ENCODE measurements around the gene CRYGD.

Gene CRYGD

DNA sequence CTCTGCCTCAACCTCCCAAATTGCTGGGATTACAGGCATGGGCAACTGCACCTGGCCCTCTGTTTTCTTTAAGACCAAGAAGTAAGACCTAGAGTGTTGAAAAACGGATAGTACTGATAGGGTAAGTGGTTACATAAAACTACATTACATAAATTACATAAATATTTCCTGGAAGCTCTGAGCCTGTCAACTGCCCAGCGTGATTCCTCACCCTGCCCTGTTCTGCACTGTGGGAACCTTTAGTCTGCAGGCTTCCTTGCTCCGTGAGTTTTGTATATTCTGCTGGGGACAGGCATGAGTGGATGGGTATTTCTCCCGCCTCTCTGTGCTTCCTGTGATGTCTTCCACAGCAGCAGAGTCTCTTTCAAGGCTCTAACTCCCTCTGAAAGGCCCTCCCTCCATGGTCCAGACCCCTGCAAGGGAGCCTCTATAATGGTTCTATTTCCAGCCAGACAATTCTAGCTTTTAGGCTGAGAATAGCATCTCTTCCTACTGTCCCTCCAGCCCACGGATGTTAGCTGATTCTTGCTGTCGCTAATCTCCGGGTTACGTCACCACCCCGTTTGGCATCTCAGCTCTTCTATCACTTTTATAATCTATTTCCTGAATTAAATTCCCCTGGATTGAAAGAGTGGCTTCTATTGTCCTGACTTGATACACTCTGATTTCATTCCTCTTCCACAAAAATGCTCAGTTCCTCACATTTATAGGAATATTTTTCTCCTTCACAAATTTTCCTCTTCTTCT, 49.5 kb downstream of the CRYGD start:
- DNase-seq (ENCODE audit: insufficient read length, low spot score) (no peak), FAIRE-seq (no peak)
- TF ChIP-seq, protein P1, sequence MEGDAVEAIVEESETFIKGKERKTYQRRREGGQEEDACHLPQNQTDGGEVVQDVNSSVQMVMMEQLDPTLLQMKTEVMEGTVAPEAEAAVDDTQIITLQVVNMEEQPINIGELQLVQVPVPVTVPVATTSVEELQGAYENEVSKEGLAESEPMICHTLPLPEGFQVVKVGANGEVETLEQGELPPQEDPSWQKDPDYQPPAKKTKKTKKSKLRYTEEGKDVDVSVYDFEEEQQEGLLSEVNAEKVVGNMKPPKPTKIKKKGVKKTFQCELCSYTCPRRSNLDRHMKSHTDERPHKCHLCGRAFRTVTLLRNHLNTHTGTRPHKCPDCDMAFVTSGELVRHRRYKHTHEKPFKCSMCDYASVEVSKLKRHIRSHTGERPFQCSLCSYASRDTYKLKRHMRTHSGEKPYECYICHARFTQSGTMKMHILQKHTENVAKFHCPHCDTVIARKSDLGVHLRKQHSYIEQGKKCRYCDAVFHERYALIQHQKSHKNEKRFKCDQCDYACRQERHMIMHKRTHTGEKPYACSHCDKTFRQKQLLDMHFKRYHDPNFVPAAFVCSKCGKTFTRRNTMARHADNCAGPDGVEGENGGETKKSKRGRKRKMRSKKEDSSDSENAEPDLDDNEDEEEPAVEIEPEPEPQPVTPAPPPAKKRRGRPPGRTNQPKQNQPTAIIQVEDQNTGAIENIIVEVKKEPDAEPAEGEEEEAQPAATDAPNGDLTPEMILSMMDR (IDR thresholded peaks at IDR 0.05; ENCODE audit: insufficient read depth, missing control alignments): no peak

DNA sequence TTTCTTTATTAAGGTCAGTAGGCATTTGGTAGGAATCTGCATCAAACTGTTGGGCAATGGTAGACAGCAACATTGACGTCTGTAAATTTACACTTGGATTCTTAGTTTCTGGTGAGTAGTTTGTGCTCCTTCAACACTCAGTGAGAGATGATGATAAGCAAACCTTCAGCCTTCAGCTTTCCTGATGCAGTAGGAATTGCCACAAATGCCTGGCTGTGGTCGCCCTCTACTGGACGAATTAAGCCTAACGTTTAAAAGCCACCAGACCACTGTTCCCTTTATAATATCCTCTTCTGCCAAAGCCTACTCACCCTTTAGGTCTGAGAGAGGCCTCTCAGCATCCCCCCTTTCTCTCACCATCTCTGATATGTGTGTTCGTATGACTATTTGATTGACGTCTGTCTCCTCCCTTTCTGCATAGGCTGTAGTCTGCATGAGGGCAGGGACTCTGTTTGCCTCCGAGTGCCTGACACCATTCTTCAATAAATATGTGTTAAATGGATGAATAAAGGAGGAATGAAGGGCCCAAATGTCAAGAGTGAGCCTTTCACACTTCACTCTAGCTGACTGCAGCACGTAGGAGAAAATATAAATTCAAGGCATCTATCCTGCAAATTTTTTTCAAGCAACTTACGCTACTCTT, 52.0 kb downstream of the CRYGD start:
- FAIRE-seq: peak; percentile 84
- TF ChIP-seq, protein P1 (IDR thresholded peaks at IDR 0.05; ENCODE audit: insufficient read depth, missing control alignments): peak; percentile 88
- peak; percentile 26 for DNase-seq (ENCODE audit: insufficient read length, low spot score)
